ENCODE results near the gene CEACAM16. TPM values are rescaled to one million over a fixed set of nuclear protein-coding genes. Genes with fewer than 3 reads are reported as not detected.
"Not testable (repeated sequence)": the region's sequence is repeated elsewhere in the genome, so short reads cannot be mapped to it uniquely, and the experiment has no call there.

The CEACAM16 gene
- polyA plus RNA-seq, 1 donor (not counting 4 experiments of a cell fraction or from before 2014, with no cell fraction given), result not detected

DNA sequence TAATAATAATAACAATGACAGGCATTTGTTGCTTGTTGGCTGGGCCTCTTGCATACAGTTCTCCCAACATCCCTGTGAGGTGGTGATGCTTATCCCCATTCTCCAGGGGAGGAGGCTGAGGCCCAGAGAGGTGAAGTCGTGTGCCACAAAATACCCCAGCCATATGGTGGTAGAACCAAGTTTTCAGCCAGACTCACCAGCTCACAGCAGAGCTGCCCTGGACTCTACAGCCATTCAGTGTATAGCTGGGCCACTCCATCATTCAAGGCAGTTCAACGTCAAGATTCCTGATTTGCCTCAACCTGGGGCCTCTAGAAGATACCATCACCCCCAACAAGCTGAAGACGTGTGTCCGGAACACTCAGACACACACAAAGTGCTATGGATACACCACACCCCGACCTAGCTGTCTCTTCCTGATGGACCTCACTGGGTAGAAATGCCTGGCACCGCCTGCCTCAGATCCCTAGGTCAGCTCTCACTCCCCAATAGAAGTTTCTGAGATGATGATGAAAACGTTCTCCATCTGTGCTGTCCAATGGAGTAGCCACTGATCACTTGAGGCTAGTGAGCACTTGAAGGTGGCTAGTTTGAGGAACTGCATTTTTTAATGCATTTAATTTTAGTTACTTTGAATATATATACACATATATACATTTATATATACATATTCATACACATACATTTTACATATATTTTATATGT lies 31.9 kb upstream of the CEACAM16 start:
- no peaks in the 10 kb centered on the region for H3K27me3 ChIP-seq (ENCODE audit: control insufficient read depth, extremely low read depth, insufficient read depth, low read length)
- H3K9me1 ChIP-seq (ENCODE audit: control insufficient read depth, extremely low read depth, insufficient read depth, low read length), result peaks cover 2% of the 10 kb centered on the region
- H3K4me3 ChIP-seq (ENCODE audit: control insufficient read depth in 2 of 3, extremely low read depth in 1 of 3, insufficient read depth in 2 of 3, low read depth in 1 of 3, low read length in 3 of 3), result no peak overlapping the region
- dilution Hi-C loops (cut with MboI; ENCODE audit: extremely low pct_ligation_motif_present, low sequenced_read_pairs), result no loop called here
- H3K9me3 ChIP-seq (ENCODE audit: control insufficient read depth, low read depth, low read length), result no peaks in the 10 kb centered on the region
- H4K20me1 ChIP-seq (ENCODE audit: control insufficient read depth, extremely low read depth, insufficient read depth, low read length), result peaks cover 3% of the 10 kb centered on the region
- H3K9ac ChIP-seq (ENCODE audit: control insufficient read depth, extremely low read depth, insufficient read depth, low read length), result no peak overlapping the region
- no peak for FAIRE-seq
- H3K4me1 ChIP-seq (ENCODE audit: control insufficient read depth, extremely low read depth, insufficient read depth, low read length), result peaks cover 9% of the 10 kb centered on the region
- no peak overlapping the region for H3K27ac ChIP-seq (ENCODE audit: control insufficient read depth, insufficient read depth, low read length)
- no peaks in the 10 kb centered on the region for H3K79me2 ChIP-seq (ENCODE audit: control insufficient read depth, insufficient read depth, low read length)
- no peak for DNase-seq (ENCODE audit: low read depth, low spot score)
- peaks cover under 1 to 11% of the 10 kb centered on the region in 2 experiments for H3K36me3 ChIP-seq (ENCODE audit: control insufficient read depth in 2 of 2, extremely low read depth in 1 of 2, insufficient read depth in 2 of 2, low read length in 2 of 2)
- H2AFZ ChIP-seq (ENCODE audit: control insufficient read depth, low read length), result no peak overlapping the region
- H3K4me2 ChIP-seq (ENCODE audit: control insufficient read depth, extremely low read depth, insufficient read depth, low read depth, low read length), result no peak overlapping the region
- TF ChIP-seq EZH2 (IDR thresholded peaks at IDR 0.05; ENCODE audit: low read length), result no peak
- TF ChIP-seq, protein P1, sequence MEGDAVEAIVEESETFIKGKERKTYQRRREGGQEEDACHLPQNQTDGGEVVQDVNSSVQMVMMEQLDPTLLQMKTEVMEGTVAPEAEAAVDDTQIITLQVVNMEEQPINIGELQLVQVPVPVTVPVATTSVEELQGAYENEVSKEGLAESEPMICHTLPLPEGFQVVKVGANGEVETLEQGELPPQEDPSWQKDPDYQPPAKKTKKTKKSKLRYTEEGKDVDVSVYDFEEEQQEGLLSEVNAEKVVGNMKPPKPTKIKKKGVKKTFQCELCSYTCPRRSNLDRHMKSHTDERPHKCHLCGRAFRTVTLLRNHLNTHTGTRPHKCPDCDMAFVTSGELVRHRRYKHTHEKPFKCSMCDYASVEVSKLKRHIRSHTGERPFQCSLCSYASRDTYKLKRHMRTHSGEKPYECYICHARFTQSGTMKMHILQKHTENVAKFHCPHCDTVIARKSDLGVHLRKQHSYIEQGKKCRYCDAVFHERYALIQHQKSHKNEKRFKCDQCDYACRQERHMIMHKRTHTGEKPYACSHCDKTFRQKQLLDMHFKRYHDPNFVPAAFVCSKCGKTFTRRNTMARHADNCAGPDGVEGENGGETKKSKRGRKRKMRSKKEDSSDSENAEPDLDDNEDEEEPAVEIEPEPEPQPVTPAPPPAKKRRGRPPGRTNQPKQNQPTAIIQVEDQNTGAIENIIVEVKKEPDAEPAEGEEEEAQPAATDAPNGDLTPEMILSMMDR (optimal IDR thresholded peaks at IDR 0.05 in 1 of 3, IDR thresholded peaks at IDR 0.05 in 1 of 3, conservative IDR thresholded peaks at IDR 0.05 in 1 of 3; ENCODE audit: extremely low read depth in 1 of 3, insufficient read depth in 2 of 3, low read length in 3 of 3), result no peak

DNA sequence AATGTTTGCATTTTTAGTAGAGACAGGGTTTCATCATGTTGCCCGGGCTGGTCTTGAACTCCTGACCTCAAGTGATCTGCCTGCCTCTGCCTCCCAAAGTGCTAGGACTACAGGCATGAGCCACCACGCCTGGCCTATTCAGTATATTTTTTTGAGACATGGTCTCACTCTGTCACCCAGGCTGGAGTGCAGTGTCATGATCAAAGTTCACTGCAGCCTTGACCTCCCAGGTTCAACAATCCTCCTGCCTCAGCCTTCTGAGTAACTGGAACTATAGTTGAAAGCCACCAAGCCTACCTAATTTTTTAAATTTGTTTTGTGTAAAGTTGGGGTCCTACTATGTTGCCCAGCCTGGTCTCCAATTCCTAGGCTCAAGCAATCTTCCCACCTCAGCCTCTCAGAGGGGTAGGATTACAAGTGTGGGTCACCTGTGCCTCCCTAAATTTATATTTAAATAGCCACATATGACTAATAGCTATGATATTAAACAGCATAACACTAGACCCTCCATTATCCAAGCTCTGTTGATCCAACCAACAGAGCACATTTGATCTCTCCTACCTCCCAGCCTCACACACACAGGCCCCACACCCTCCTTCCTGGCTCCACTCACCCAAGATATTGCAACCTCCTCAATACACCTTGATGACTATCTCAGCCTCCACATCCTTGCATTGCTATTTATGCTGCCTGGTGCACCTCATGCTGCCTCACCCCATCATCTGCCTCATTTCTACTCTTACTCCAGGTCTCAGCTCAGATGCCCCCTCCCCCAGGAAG lies 29.8 kb upstream of the CEACAM16 start:
- dilution Hi-C loops (cut with MboI; ENCODE audit: extremely low pct_ligation_motif_present, low sequenced_read_pairs), result no loop called here
- no peak for FAIRE-seq
- H3K27ac ChIP-seq (ENCODE audit: control insufficient read depth, insufficient read depth, low read length), result peak overlapping the region; percentile 4

DNA sequence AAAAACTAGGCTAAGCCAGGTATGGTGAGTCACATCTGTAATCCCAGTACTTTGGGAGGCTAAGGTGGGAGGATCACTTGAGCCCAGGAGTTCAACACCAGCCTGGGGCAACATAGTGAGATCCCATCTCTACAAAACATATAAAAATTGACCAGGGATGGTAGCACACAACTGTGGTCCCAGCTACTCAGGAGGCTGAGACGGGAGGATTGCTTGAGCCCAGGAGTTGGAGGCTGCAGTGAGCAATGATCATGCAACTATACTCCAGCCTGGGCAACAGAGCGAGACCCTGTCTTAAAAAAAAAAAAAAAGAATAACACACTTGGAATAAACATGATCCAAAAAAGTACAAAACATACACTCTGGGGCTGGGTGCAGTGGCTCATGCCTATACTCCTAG lies 28.9 kb upstream of the CEACAM16 start:
- H3K4me2 ChIP-seq (ENCODE audit: control insufficient read depth, extremely low read depth, insufficient read depth, low read depth, low read length); FAIRE-seq; H4K20me1 ChIP-seq (ENCODE audit: control insufficient read depth, extremely low read depth, insufficient read depth, low read length); DNase-seq (ENCODE audit: low read depth, low spot score); H3K9me3 ChIP-seq (ENCODE audit: control insufficient read depth, low read depth, low read length); H3K4me3 ChIP-seq (ENCODE audit: control insufficient read depth in 2 of 3, extremely low read depth in 1 of 3, insufficient read depth in 2 of 3, low read depth in 1 of 3, low read length in 3 of 3); H3K27me3 ChIP-seq (ENCODE audit: control insufficient read depth, extremely low read depth, insufficient read depth, low read length); H3K79me2 ChIP-seq (ENCODE audit: control insufficient read depth, insufficient read depth, low read length); H3K36me3 ChIP-seq (ENCODE audit: control insufficient read depth in 2 of 2, extremely low read depth in 1 of 2, insufficient read depth in 2 of 2, low read length in 2 of 2); H3K27ac ChIP-seq (ENCODE audit: control insufficient read depth, insufficient read depth, low read length); dilution Hi-C loops (cut with MboI; ENCODE audit: extremely low pct_ligation_motif_present, low sequenced_read_pairs); H2AFZ ChIP-seq (ENCODE audit: control insufficient read depth, low read length); H3K9me1 ChIP-seq (ENCODE audit: control insufficient read depth, extremely low read depth, insufficient read depth, low read length); H3K9ac ChIP-seq (ENCODE audit: control insufficient read depth, extremely low read depth, insufficient read depth, low read length): not testable (repeated sequence)
- H3K4me1 ChIP-seq (ENCODE audit: control insufficient read depth, extremely low read depth, insufficient read depth, low read length), result peaks cover 10% of the 10 kb centered on the region

More for the DNA sequence above, 29.8 kb upstream of the CEACAM16 start:
- no peak overlapping the region for H3K4me2 ChIP-seq (ENCODE audit: control insufficient read depth, extremely low read depth, insufficient read depth, low read depth, low read length)
- H3K9me3 ChIP-seq (ENCODE audit: control insufficient read depth, low read depth, low read length), result no peaks in the 10 kb centered on the region
- no peaks in the 10 kb centered on the region for H4K20me1 ChIP-seq (ENCODE audit: control insufficient read depth, extremely low read depth, insufficient read depth, low read length)
- no peak overlapping the region for H3K9ac ChIP-seq (ENCODE audit: control insufficient read depth, extremely low read depth, insufficient read depth, low read length)
- no peaks in the 10 kb centered on the region for H3K79me2 ChIP-seq (ENCODE audit: control insufficient read depth, insufficient read depth, low read length)
- DNase-seq (ENCODE audit: low read depth, low spot score), result no peak
- H3K4me3 ChIP-seq (ENCODE audit: control insufficient read depth in 2 of 3, extremely low read depth in 1 of 3, insufficient read depth in 2 of 3, low read depth in 1 of 3, low read length in 3 of 3), result no peak overlapping the region
- no peaks in the 10 kb centered on the region for H3K27me3 ChIP-seq (ENCODE audit: control insufficient read depth, extremely low read depth, insufficient read depth, low read length)
- TF ChIP-seq, protein P1 (optimal IDR thresholded peaks at IDR 0.05 in 1 of 3, IDR thresholded peaks at IDR 0.05 in 1 of 3, conservative IDR thresholded peaks at IDR 0.05 in 1 of 3; ENCODE audit: extremely low read depth in 1 of 3, insufficient read depth in 2 of 3, low read length in 3 of 3), result no peak
- no peak for TF ChIP-seq EZH2 (IDR thresholded peaks at IDR 0.05; ENCODE audit: low read length)
- no peak overlapping the region for H2AFZ ChIP-seq (ENCODE audit: control insufficient read depth, low read length)
- H3K36me3 ChIP-seq (ENCODE audit: control insufficient read depth in 2 of 2, extremely low read depth in 1 of 2, insufficient read depth in 2 of 2, low read length in 2 of 2), result no peaks in the 10 kb centered on the region
- H3K9me1 ChIP-seq (ENCODE audit: control insufficient read depth, extremely low read depth, insufficient read depth, low read length), result peaks cover 2% of the 10 kb centered on the region
- peaks cover 10% of the 10 kb centered on the region for H3K4me1 ChIP-seq (ENCODE audit: control insufficient read depth, extremely low read depth, insufficient read depth, low read length)
